Left ventricle myocardium superior (tissue), 1 donor: Measurements from ENCODE around the gene HMGXB4. TPM values are rescaled to one million over a fixed set of nuclear protein-coding genes. Genes with fewer than 3 reads are reported as not detected.

Source experiments
- ATAC-seq: fragments of 200-7000 bp; cut with Tn5 transposase; one replicate; pipeline ENCODE4 v1.9.1; 2020; ENCODE audit warnings: mild to moderate bottlenecking, moderate library complexity
- DNase-seq: peaks from one replicate; pipeline ENCODE4 v3.0.0-alpha.2; 2020
- intact Hi-C: fragments of 100-400 bp; cut with micrococcal nuclease; formaldehyde crosslinking; loops from one replicate; pipeline ENCODE4 v1.11.0; 2022
- microRNA-seq: library from miRNA; unstranded; fragments of <30 nt; microRNA quantifications from one replicate; pipeline ENCODE4 v1.2.0, GENCODE V29; 2020; ENCODE audit warnings: borderline number of aligned reads
- total RNA-seq: library from RNA; stranded (reverse); fragmentation: NEBNext Ultra II Directional; extraction: Animal tissue kit (Norgen Biotek cat#: 25700); gene quantifications from one replicate; pipeline ENCODE4 v1.2.1, GENCODE V29; 2021
- donor health status: DM: no; HTN: yes; CAD: no; lungs with severe emphysema.

The HMGXB4 gene
- total RNA-seq, 1 donor from 2014 or later, result 10.5 TPM

DNA sequence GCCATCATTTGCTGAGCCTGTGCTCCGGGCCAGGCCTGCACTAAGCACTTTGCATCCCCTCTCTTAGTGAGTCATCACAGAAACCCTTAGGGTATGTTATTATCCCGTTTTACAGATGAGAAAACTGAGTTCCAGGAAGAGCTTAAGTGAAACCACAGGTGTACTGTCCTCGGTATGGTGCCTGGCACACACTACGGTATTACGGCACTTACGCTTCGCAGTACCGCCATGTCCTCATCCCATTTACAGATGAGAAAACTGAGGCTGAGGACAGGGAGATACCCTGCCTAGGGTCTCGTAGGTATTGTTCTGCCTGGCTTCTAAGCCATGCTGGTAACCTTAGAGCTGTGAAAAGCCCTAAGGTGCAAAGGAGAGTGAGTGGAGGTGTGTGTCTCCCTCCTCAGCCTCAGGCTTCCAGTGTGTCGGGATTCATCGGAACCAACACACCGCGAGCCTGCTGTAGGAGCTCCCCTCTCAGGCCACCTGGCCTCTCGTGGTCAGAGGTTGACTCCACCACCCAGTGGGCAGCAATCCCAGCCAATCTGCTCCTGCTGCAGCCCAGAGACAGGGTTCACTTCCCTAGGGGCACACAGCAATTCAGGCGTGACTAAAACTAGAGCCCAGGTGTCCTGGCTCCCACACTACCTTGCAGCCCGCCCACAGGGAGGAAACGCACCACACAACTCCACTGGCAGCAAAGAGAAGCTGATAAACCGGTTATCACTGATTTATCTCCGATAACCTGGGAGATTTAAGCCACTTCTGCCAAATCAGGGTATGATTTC, 84.0 kb downstream of the HMGXB4 start:
- intact Hi-C loops, result no loop called here
- DNase-seq (no peak), ATAC-seq (no peak)

DNA sequence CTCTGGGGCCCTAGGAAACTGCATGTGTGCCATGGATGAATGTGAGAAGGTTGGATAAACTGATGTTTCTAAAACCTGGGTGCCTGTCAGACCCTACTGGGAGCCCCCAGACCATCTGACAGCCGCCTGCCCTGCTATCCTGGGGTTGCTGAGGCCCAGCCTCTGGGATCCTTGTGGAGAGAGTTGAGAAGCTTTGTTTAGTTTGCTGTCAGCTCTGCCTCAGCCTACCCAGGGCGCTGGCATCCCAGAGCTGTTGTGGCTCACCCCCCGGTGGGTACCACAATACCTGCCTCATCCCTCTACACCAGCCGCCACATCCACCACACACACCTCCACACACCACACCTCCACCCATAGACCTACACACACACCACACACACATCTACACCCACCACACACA, 85.1 kb downstream of the HMGXB4 start:
- DNase-seq (no peak), ATAC-seq (no peak)
- intact Hi-C loops, result no loop called here

DNA sequence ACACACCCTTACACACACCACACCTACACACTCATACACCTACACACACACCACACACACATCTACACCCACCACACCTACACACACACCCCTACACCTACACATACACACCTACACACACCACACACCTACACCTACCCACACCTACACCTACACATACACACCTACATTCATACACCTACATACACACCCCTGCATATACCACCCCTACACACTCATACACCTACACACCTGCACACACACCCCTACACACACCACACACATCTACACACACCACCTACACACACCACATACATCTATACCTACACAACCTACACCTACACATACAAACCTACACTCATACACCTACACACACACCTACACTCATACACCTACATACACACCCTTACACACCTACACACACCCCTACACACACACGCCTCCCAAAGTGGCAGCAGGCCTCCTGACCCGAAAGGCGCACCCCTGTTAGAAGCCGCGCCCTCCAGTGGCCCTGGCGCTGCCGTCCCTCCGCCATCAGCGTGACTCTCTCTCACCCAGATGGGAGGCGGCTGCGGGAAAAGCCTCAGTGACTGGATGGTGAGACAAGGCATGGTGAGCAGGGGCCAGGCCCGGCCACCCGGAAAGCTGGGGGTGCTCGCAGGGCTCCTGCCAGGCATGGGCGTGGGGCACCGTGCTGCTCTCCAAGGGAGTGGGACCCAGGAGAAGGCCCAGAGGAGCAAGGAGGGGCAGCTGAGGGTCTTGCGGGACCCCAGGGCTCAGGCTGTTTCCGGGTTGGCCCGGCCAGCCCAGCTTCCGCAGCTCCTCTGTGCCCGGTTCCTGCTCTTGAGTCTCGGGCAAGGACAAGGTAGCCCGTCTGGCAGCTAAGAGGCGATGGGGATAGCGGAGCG, 86.6 kb downstream of the HMGXB4 start:
- intact Hi-C loops, result no loop called here
- no peak for ATAC-seq
- no peak for DNase-seq

DNA sequence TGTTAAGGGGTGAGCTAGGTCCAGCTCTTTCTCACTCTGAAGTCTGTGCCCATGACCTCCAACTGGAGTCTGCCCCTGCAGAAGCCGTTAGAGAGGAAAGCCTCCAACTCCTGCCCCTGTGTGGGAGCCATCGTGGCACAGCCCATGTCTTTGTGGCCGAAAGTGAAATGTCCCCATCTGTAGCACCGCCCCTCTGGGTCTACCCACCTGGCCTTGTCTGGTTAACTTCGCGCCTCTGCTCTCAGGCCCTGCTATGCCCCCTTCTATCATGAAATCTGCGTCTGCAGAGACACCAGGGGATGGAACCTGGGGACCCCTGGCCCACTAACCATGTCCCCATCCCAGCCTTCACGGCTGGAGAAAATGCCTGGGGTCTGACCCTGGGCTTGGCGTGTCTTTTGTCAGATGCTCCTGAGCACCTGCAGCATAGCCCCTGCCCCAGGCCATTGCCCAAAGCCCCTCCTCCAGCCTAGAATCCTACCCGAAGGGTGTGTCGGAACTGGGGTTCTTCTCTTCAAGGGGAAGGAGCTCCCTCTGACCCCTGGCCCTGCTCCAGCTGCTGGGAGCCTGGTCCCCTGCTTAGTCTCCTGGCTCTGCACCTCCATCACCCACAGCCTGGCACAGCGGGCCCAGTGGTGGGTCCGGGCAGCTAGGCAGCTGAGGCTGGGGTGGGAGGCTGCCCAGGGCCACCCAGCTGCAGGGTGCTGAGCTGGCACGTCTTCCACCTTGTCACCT, 87.8 kb downstream of the HMGXB4 start:
- DNase-seq (no peak), ATAC-seq (no peak)
- intact Hi-C loops, result no loop called here

Small RNA genes lying within 50 kb of the gene (microRNA-seq; reads per million reads assigned to microRNA genes)
- gene MIR3909 (6.9 reads per million), gene MIR6069 (not detected)

Other genes with a start within 250 kb of the HMGXB4 start
- gene ISX, start 191.3 kb upstream of the HMGXB4 start, total RNA-seq, result not detected
- gene TOM1, start 42.4 kb downstream of the HMGXB4 start, total RNA-seq, result 78.6 TPM
- 3.8 TPM for gene HMOX1, start 123.6 kb downstream of the HMGXB4 start, total RNA-seq
- 10.8 TPM for gene MCM5, start 142.6 kb downstream of the HMGXB4 start, total RNA-seq